NCI-H1417 treated with DMSO at 0.1 percent for 48 hours (cell line): ENCODE measurements around the gene PMIS2.

Source experiments
- DNase-seq: peaks from one replicate; lab custom pipeline; 2025; lab: John Stamatoyannopoulos, UW

The PMIS2 gene

GRCh38 chr19:35556846-35557538 is 29.0 kb upstream of the PMIS2 start:
- no peak for DNase-seq

GRCh38 chr19:35557539-35558399 is 28.2 kb upstream of the PMIS2 start:
- no peak for DNase-seq

- no peak for DNase-seq
Measured at GRCh38 chr19:35558400-35559280, 27.3 kb upstream of the PMIS2 start.

- no peak for DNase-seq
Measured at GRCh38 chr19:35559281-35559659, 26.7 kb upstream of the PMIS2 start.

- no peak for DNase-seq
Measured at GRCh38 chr19:35559781-35560180, 26.2 kb upstream of the PMIS2 start.

- no peak for DNase-seq
Measured at GRCh38 chr19:35560271-35560670, 25.7 kb upstream of the PMIS2 start.

- no peak for DNase-seq
Measured at GRCh38 chr19:35560677-35561076, 25.3 kb upstream of the PMIS2 start.

- no peak for DNase-seq
Measured at GRCh38 chr19:35561436-35561835, 24.5 kb upstream of the PMIS2 start.

- no peak for DNase-seq
Measured at GRCh38 chr19:35562336-35562735, 23.6 kb upstream of the PMIS2 start.

- no peak for DNase-seq
Measured at GRCh38 chr19:35562776-35563175, 23.2 kb upstream of the PMIS2 start.

- no peak for DNase-seq
Measured at GRCh38 chr19:35563207-35563829, 22.7 kb upstream of the PMIS2 start, which contains the start of gene ATP4A. Gene ATP4A, minus strand, starts transcription at chr19:35563658. Its CDS starts 29 bp downstream, at chr19:35563629.

GRCh38 chr19:35565016-35565856 is 20.7 kb upstream of the PMIS2 start:
- no peak for DNase-seq

GRCh38 chr19:35566738-35567137 is 19.2 kb upstream of the PMIS2 start:
- no peak for DNase-seq

- DNase-seq, result no peak
Measured at GRCh38 chr19:35569281-35569781, 16.6 kb upstream of the PMIS2 start.

GRCh38 chr19:35571406-35571965 is 14.5 kb upstream of the PMIS2 start:
- no peak for DNase-seq

GRCh38 chr19:35577918-35578317 is 8.1 kb upstream of the PMIS2 start:
- DNase-seq, result no peak

GRCh38 chr19:35578707-35579106 is 7.3 kb upstream of the PMIS2 start:
- DNase-seq, result no peak

GRCh38 chr19:35582760-35583159 is 3.2 kb upstream of the PMIS2 start:
- no peak for DNase-seq

- DNase-seq, result no peak
Measured at GRCh38 chr19:35587321-35587720, 1.3 kb downstream of the PMIS2 start.

GRCh38 chr19:35590875-35591274 is 4.9 kb downstream of the PMIS2 start:
- no peak for DNase-seq
